Skin epidermis (tissue), 12 donors: Measurements from ENCODE around the gene ZNF177.

ENCODE experiments used
- H3K27ac ChIP-seq, 21 experiments: fragments of 200-600 bp; sonication (generic) in 11 of 21; one replicate each; pipeline ENCODE4 v1.5.0; 2020; ENCODE audit warnings: mild to moderate bottlenecking in 3 of 21, inconsistent platforms in 2 of 21, moderate library complexity in 2 of 21
- H3K4me3 ChIP-seq, 7 experiments: fragments of 200-600 bp; sonication (generic) in 2 of 7; one replicate each; pipeline ENCODE4 v1.5.0; 2020; ENCODE audit warnings: inconsistent platforms in 2 of 7, mild to moderate bottlenecking in 2 of 7, moderate library complexity in 1 of 7

ZNF177 gene

DNA sequence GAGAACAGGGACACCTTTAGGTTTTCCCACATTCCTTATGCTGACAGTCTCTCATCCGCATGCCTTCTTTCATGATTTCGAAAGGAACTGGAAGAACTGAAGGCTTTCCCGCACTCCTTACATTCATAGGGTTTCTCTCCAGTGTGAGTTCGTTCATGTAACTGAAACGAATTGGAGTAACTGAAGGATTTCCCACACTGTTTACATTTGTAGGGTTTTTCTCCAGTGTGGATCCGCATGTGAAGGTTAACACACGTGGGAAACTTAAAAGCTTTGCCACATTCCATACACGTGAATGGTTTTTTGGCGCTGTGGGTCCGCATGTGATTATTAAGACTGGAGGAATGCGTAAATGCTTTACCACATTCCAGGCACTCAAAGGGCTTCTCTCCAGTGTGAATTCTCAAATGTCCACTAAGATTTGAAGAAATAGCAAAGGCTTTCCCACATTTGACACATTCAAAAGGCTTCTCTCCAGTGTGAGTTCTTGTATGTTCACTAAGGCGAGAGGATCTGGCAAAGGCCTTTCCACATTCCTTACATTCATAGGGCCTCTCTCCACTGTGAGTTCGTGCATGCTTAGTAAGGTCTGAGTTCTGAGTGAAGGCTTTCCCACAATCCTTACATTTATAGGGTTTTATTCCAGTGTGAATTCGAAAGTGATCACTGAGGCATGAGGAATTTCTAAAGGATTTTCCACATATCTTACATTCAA is 50.6 kb downstream of the ZNF177 start:
- H3K27ac ChIP-seq: no peak overlapping the region
- no peak overlapping the region for H3K4me3 ChIP-seq

- no peak overlapping the region for H3K27ac ChIP-seq
- no peak overlapping the region for H3K4me3 ChIP-seq
Measured at GRCh38 chr19:9427941-9428340, 65.1 kb downstream of the ZNF177 start.

GRCh38 chr19:9430444-9430843 is 67.6 kb downstream of the ZNF177 start:
- no peak overlapping the region for H3K4me3 ChIP-seq

DNA sequence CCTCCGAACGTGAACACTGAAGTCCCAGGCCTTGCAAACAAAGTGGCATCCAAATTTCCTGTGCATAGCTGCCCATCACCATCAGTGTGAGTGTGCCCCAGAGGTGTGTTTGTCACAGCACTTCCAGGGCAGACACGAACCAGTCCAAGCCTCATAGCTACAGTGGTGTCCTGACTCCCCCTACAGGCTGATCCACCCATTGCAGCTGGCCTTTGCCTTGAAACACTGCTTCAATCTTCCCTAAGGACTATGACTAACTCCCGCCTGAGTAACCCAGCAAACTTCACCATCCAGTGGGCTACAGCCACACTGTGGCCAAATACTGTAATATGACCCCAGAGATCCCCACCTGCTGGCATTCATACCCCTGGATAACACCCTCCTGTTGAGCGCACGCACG is 68.7 kb downstream of the ZNF177 start:
- H3K27ac ChIP-seq: no peak overlapping the region
- no peak overlapping the region for H3K4me3 ChIP-seq

More at GRCh38 chr19:9430444-9430843, 67.6 kb downstream of the ZNF177 start:
- H3K27ac ChIP-seq: no peak overlapping the region
